H9 (cell line): ENCODE measurements around the gene CUL4B. TPM values are rescaled to one million over a fixed set of nuclear protein-coding genes. Genes with fewer than 3 reads are reported as not detected.

Experiments used
- DNase-seq: peaks from one replicate; pipeline ENCODE4 v3.0.0-alpha.2; 2017
- H2AFZ ChIP-seq: one replicate; pipeline ENCODE4 v1.6.1; 2013; ENCODE audit warnings: mild to moderate bottlenecking, low read length, control low read depth, moderate library complexity
- H2AK5ac ChIP-seq: 2 replicates; pipeline ENCODE4 v1.6.1; 2013; ENCODE audit warnings: low read length, control low read depth, mixed read lengths; ENCODE audit not compliant: insufficient read length
- H2BK120ac ChIP-seq: one replicate; pipeline ENCODE4 v1.6.1; 2013; ENCODE audit warnings: low read depth, mild to moderate bottlenecking, low read length, control low read depth, inconsistent platforms; ENCODE audit not compliant: poor library complexity, severe bottlenecking
- H2BK12ac ChIP-seq: 2 replicates; pipeline ENCODE4 v1.6.1; 2013; ENCODE audit warnings: low read length, control low read depth, mixed read lengths, low read depth; ENCODE audit not compliant: insufficient read length
- H2BK15ac ChIP-seq: 2 replicates; pipeline ENCODE4 v1.6.1; 2013; ENCODE audit warnings: low read depth, low read length, control low read depth
- H2BK20ac ChIP-seq: one replicate; pipeline ENCODE4 v1.6.1; 2013; ENCODE audit warnings: low read depth, mild to moderate bottlenecking, low read length, control low read depth, inconsistent platforms; ENCODE audit not compliant: poor library complexity, severe bottlenecking
- H2BK5ac ChIP-seq: 2 replicates; pipeline ENCODE4 v1.6.1; 2013; ENCODE audit warnings: low read length, control low read depth, mixed read lengths; ENCODE audit not compliant: insufficient read length
- H3K14ac ChIP-seq: 2 replicates; pipeline ENCODE4 v1.6.1; 2013; ENCODE audit warnings: low read length, control low read depth; ENCODE audit not compliant: insufficient read depth
- H3K18ac ChIP-seq: 2 replicates; pipeline ENCODE4 v1.6.1; 2013; ENCODE audit warnings: low read depth, mild to moderate bottlenecking, mixed read lengths, low read length, control low read depth; ENCODE audit not compliant: insufficient read length
- H3K23ac ChIP-seq: 2 replicates; pipeline ENCODE4 v1.6.1; 2013; ENCODE audit warnings: low read length, control low read depth, mixed read lengths, low read depth; ENCODE audit not compliant: insufficient read length
- H3K23me2 ChIP-seq: 2 replicates; pipeline ENCODE4 v1.6.1; 2013; ENCODE audit warnings: low read depth, mild to moderate bottlenecking, mixed read lengths, low read length, control low read depth; ENCODE audit not compliant: insufficient read length, poor library complexity, severe bottlenecking
- H3K27ac ChIP-seq: 2 replicates; pipeline ENCODE4 v1.5.1; 2013; ENCODE audit warnings: low read length, control low read depth, mixed read lengths, low read depth; ENCODE audit not compliant: insufficient read length
- H3K27me3 ChIP-seq: 2 replicates; pipeline ENCODE4 v1.6.1; 2013; ENCODE audit warnings: low read length, control low read depth, inconsistent platforms; ENCODE audit not compliant: insufficient read depth
- H3K4ac ChIP-seq: 2 replicates; pipeline ENCODE4 v1.6.1; 2013; ENCODE audit warnings: low read depth, mild to moderate bottlenecking, control low read depth, inconsistent platforms, low read length, moderate library complexity
- H3K4me1 ChIP-seq: 2 replicates; pipeline ENCODE4 v1.6.1; 2013; ENCODE audit warnings: low read length, control low read depth, inconsistent platforms; ENCODE audit not compliant: insufficient read depth
- H3K4me2 ChIP-seq: 2 replicates; pipeline ENCODE4 v1.6.1; 2013; ENCODE audit warnings: low read length, control low read depth, mixed read lengths; ENCODE audit not compliant: insufficient read length, insufficient read depth
- H3K56ac ChIP-seq: 2 replicates; pipeline ENCODE4 v1.6.1; 2013; ENCODE audit warnings: low read depth, mild to moderate bottlenecking, mixed read lengths, low read length, control low read depth; ENCODE audit not compliant: insufficient read length
- H3K79me1 ChIP-seq: 2 replicates; pipeline ENCODE4 v1.6.1; 2013; ENCODE audit warnings: low read depth, mild to moderate bottlenecking, moderate library complexity, low read length, control low read depth, inconsistent platforms; ENCODE audit not compliant: insufficient read depth, poor library complexity, severe bottlenecking
- H3K79me2 ChIP-seq: 2 replicates; pipeline ENCODE4 v1.6.1; 2013; ENCODE audit warnings: low read length, control low read depth, inconsistent platforms; ENCODE audit not compliant: insufficient read depth
- H3K9ac ChIP-seq: 2 replicates; pipeline ENCODE4 v1.6.1; 2013; ENCODE audit warnings: low read length, control low read depth, mixed read lengths; ENCODE audit not compliant: insufficient read length; ENCODE audit errors: extremely low read depth
- H3K9me3 ChIP-seq: one replicate; pipeline ENCODE4 v1.6.1; 2013; ENCODE audit warnings: low read depth, low read length, inconsistent platforms; ENCODE audit not compliant: control insufficient read depth
- H3T11ph ChIP-seq: one replicate; pipeline ENCODE4 v1.6.1; 2013; ENCODE audit warnings: mild to moderate bottlenecking, low read length, control low read depth, inconsistent platforms
- H4K20me1 ChIP-seq: one replicate; pipeline ENCODE4 v1.6.1; 2013; ENCODE audit not compliant: control insufficient read depth, insufficient read length, insufficient read depth
- H4K5ac ChIP-seq: 2 replicates; pipeline ENCODE4 v1.6.1; 2013; ENCODE audit warnings: low read depth, mild to moderate bottlenecking, mixed read lengths, low read length, control low read depth; ENCODE audit not compliant: insufficient read length
- H4K8ac ChIP-seq: replicated peaks from 2 replicates; pipeline ENCODE4 v1.6.1; 2013; ENCODE audit warnings: low read length, control low read depth, mixed read lengths, low read depth; ENCODE audit not compliant: insufficient read length
- H4K91ac ChIP-seq: 2 replicates; pipeline ENCODE4 v1.6.1; 2013; ENCODE audit warnings: low read depth, mild to moderate bottlenecking, moderate library complexity, mixed read lengths, low read length, control low read depth; ENCODE audit not compliant: insufficient read length
- H3K27ac Mint-ChIP-seq, 3 experiments: 2 replicates in 2 of 3; 3 replicates in 1 of 3; pipeline ENCODE4 v1.8.0; 2020 to 2021; ENCODE audit warnings: mixed read lengths in 3 of 3, mild to moderate bottlenecking in 1 of 3, moderate library complexity in 1 of 3
- H3K27me3 Mint-ChIP-seq: 2 replicates; pipeline ENCODE4 v1.8.0; 2021; ENCODE audit warnings: low read depth, mild to moderate bottlenecking, moderate library complexity, mixed read lengths
- H3K36me3 Mint-ChIP-seq, 3 experiments: 2 replicates in 2 of 3; 3 replicates in 1 of 3; pipeline ENCODE4 v1.8.0; 2020 to 2021; ENCODE audit warnings: low read depth in 3 of 3, mixed read lengths in 3 of 3; ENCODE audit not compliant: insufficient read depth in 1 of 3
- H3K4me1 Mint-ChIP-seq, 2 experiments: 2 replicates each; pipeline ENCODE4 v1.8.0; 2020; ENCODE audit warnings: mixed read lengths in 2 of 2
- H3K4me3 Mint-ChIP-seq, 2 experiments: 2 replicates in 1 of 2; 3 replicates in 1 of 2; pipeline ENCODE4 v1.8.0; 2020 to 2021; ENCODE audit warnings: mild to moderate bottlenecking in 2 of 2, mixed read lengths in 2 of 2, moderate library complexity in 1 of 2
- H3K9me3 Mint-ChIP-seq, 2 experiments: 2 replicates in 1 of 2; 3 replicates in 1 of 2; pipeline ENCODE4 v1.8.0; 2020; ENCODE audit warnings: mild to moderate bottlenecking in 2 of 2, mixed read lengths in 2 of 2, moderate library complexity in 1 of 2
- WGBS: extraction: QIAGEN DNeasy Blood & Tissue Kit; methylation state at CpG from one replicate; pipeline ENCODE4 v1.1.7; 2013; ENCODE audit warnings: missing lambda C conversion rate, low lambda C conversion rate, mixed read lengths; ENCODE audit not compliant: insufficient read length; ENCODE audit errors: extremely low coverage; 5-methylcytosine and 5-hydroxymethylcytosine counted together
- total RNA-seq: library from RNA; stranded (reverse); gene quantifications from 2 replicates; pipeline ENCODE4 v1.2.1, GENCODE V29; 2021
- TF ChIP-seq, protein P1 (sequence below): fragments of 200-600 bp; sonication (generic); conservative IDR thresholded peaks from 3 replicates; pipeline ENCODE4 v1.8.0; 2021; ENCODE audit warnings: antibody characterized with exemption, mild to moderate bottlenecking

CUL4B gene
- total RNA-seq, 1 experiment from 2014 or later: 48.4 TPM

DNA sequence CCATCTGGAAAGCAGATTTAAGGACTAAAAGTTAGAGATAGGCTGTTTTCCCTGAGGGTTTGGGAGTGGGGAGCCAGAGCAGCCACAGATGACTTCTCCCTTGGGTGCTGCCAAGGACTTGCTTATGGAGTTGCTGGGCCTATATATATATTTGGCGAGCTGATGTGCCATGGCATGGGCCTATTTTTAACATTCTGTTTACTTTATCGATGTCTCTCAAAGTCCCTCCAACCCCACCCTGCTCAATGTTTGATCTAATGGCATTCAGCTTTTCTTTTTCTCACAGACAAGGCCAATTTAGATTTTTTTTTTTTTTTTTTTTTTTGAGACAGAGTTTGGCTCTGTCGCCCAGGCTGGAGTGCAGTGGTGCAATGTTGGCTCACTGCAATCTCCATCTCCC, 6.1 kb upstream of the CUL4B start:
- peaks cover 54 to 60% of the 10 kb centered on the region in 2 experiments for H3K9me3 Mint-ChIP-seq
- H3K27me3 Mint-ChIP-seq: no peaks in the 10 kb centered on the region
- no peak overlapping the region for H3K56ac ChIP-seq
- no peak overlapping the region for H4K91ac ChIP-seq
- TF ChIP-seq, protein P1, sequence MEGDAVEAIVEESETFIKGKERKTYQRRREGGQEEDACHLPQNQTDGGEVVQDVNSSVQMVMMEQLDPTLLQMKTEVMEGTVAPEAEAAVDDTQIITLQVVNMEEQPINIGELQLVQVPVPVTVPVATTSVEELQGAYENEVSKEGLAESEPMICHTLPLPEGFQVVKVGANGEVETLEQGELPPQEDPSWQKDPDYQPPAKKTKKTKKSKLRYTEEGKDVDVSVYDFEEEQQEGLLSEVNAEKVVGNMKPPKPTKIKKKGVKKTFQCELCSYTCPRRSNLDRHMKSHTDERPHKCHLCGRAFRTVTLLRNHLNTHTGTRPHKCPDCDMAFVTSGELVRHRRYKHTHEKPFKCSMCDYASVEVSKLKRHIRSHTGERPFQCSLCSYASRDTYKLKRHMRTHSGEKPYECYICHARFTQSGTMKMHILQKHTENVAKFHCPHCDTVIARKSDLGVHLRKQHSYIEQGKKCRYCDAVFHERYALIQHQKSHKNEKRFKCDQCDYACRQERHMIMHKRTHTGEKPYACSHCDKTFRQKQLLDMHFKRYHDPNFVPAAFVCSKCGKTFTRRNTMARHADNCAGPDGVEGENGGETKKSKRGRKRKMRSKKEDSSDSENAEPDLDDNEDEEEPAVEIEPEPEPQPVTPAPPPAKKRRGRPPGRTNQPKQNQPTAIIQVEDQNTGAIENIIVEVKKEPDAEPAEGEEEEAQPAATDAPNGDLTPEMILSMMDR: no peak
- peaks cover 3% of the 10 kb centered on the region for H3K23me2 ChIP-seq
- H3K4me1 ChIP-seq: no peaks in the 10 kb centered on the region
- no peak overlapping the region for H2BK120ac ChIP-seq
- H3K27ac Mint-ChIP-seq: no peak overlapping the region
- no peak overlapping the region for H3K18ac ChIP-seq
- H2AK5ac ChIP-seq: no peak overlapping the region
- H3K4me1 Mint-ChIP-seq: peaks cover 6% of the 10 kb centered on the region in 2 experiments
- H2AFZ ChIP-seq: no peak overlapping the region
- peaks cover 0 to 3% (median 0%) of the 10 kb centered on the region in 3 experiments; a peak in 3 of 7 replicates for H3K36me3 Mint-ChIP-seq
- no peak overlapping the region for H4K8ac ChIP-seq
- no peak overlapping the region for H3K4me3 Mint-ChIP-seq
- no peak overlapping the region for H3T11ph ChIP-seq
- H3K14ac ChIP-seq: no peak overlapping the region
- H3K23ac ChIP-seq: no peak overlapping the region
- no peak overlapping the region for H3K4ac ChIP-seq
- H3K79me1 ChIP-seq: no peaks in the 10 kb centered on the region
- no peak overlapping the region for H3K27ac ChIP-seq
- H2BK20ac ChIP-seq: no peak overlapping the region
- no peak overlapping the region for H2BK12ac ChIP-seq
- H3K27me3 ChIP-seq: no peaks in the 10 kb centered on the region
- H2BK15ac ChIP-seq: no peak overlapping the region
- no peaks in the 10 kb centered on the region for H3K79me2 ChIP-seq
- H3K4me2 ChIP-seq: no peak overlapping the region
- H3K9ac ChIP-seq: no peak overlapping the region
- no peak overlapping the region for H2BK5ac ChIP-seq
- no peaks in the 10 kb centered on the region for H4K20me1 ChIP-seq
- no peak for DNase-seq
- no peak overlapping the region for H4K5ac ChIP-seq
- no CpG with 5 or more reads among the region's 3 CpGs for WGBS
- H3K9me3 ChIP-seq: peaks cover 24% of the 10 kb centered on the region
